Common myeloid progenitor, CD34-positive (primary cell): ENCODE measurements around the gene FAM180B.

Source experiments
- CTCF ChIA-PET: fragments of 350-600 bp; sonication (Branson Sonifier 250); formaldehyde crosslinking; loops from one replicate; lab custom pipeline; 2021; ENCODE audit warnings: antibody characterized with exemption; lab: Charles Lee
- POLR2A ChIA-PET: fragments of 350-600 bp; sonication (Branson Sonifier 250); formaldehyde crosslinking; loops from one replicate; lab custom pipeline; 2021; ENCODE audit warnings: antibody characterized with exemption; lab: Charles Lee
- DNase-seq, 3 donors: peaks; one replicate each; pipeline versions ENCODE4 v3.0.0 to v3.0.0-alpha.2; 2013
- H3K27ac ChIP-seq, 2 experiments: 1 replicate in 1 of 2; 2 replicates in 1 of 2; pipeline ENCODE4 v1.7.0; 2013; ENCODE audit warnings: inconsistent platforms in 2 of 2, low read length in 2 of 2, mild to moderate bottlenecking in 2 of 2, low read depth in 1 of 2, moderate library complexity in 1 of 2; ENCODE audit not compliant: severe bottlenecking in 2 of 2, insufficient read depth in 1 of 2, poor library complexity in 1 of 2
- H3K27me3 ChIP-seq, 5 experiments: replicated peaks in 2 of 5; 1 replicate in 3 of 5; 2 replicates in 2 of 5; pipeline versions ENCODE4 v1.6.1 to v1.7.0; 2013; ENCODE audit warnings: low read length in 4 of 5, mild to moderate bottlenecking in 2 of 5, moderate library complexity in 2 of 5, inconsistent platforms in 1 of 5; ENCODE audit not compliant: insufficient read depth in 5 of 5, control insufficient read depth in 4 of 5
- H3K36me3 ChIP-seq, 4 experiments: 1 replicate in 2 of 4; 2 replicates in 2 of 4; pipeline versions ENCODE4 v1.6.1 to v1.7.0; 2013; ENCODE audit warnings: low read length in 3 of 4, control low read depth in 1 of 4, mild to moderate bottlenecking in 1 of 4; ENCODE audit not compliant: control insufficient read depth in 4 of 4, insufficient read depth in 4 of 4
- H3K4me1 ChIP-seq, 4 experiments: 1 replicate in 3 of 4; 2 replicates in 1 of 4; pipeline versions ENCODE4 v1.6.1 to v1.7.1; 2013; ENCODE audit warnings: low read length in 3 of 4, mild to moderate bottlenecking in 3 of 4, control low read depth in 1 of 4, inconsistent platforms in 1 of 4, moderate library complexity in 1 of 4; ENCODE audit not compliant: control insufficient read depth in 4 of 4, insufficient read depth in 4 of 4; ENCODE audit errors: control extremely low read depth in 1 of 4
- H3K4me3 ChIP-seq, 7 experiments: 1 replicate in 4 of 7; 2 replicates in 3 of 7; pipeline versions ENCODE4 v1.5.1 to v1.7.0; 2013; ENCODE audit warnings: mild to moderate bottlenecking in 7 of 7, low read length in 6 of 7, moderate library complexity in 6 of 7, inconsistent platforms in 2 of 7, low read depth in 2 of 7, control low read depth in 1 of 7; ENCODE audit not compliant: insufficient read depth in 4 of 7, control insufficient read depth in 1 of 7; ENCODE audit errors: extremely low read depth in 1 of 7
- H3K9me3 ChIP-seq, 5 experiments: 1 replicate in 4 of 5; 2 replicates in 1 of 5; pipeline versions ENCODE4 v1.6.1 to v1.7.1; 2013; ENCODE audit warnings: low read length in 4 of 5, mild to moderate bottlenecking in 2 of 5, inconsistent platforms in 1 of 5, low read depth in 1 of 5, moderate library complexity in 1 of 5; ENCODE audit not compliant: control insufficient read depth in 4 of 5, insufficient read depth in 2 of 5; ENCODE audit errors: control extremely low read depth in 1 of 5
- WGBS: methylation state at CpG from one replicate; pipeline ENCODE4 v1.1.5; 2013; ENCODE audit not compliant: insufficient coverage; 5-methylcytosine and 5-hydroxymethylcytosine counted together

Gene FAM180B

DNA sequence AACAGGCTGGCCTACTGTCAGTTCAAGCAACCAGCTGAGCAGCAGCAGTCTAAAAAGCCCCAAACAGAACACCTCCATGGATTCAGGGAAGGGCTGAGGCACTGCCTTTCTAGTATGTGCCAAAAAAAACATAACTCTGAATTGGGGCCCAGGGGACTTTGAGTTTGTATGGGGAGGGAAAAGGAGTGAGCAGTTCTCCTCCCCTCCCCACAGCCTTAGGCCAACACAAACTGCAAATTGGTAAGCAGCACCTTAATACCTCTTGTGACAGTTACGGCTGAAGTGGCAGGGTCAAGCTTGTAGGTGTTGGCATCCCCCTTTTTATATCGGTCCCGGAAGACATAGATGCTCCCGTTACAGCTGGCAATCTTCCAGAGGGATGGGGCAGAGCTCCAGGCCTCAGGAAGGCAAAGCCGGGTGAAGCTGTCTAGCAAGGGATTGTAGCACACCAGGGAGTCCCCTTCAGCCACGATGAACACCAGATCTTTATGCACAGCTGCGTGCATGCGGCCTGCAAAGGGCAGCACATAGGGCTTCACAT lies 13.7 kb upstream of the FAM180B start:
- no peaks in the 10 kb centered on the region for H3K27me3 ChIP-seq
- 93% methylated on average over 8 of the region's 8 CpGs for WGBS
- no peaks in the 10 kb centered on the region for H3K9me3 ChIP-seq
- peaks cover 0 to 6% (median 1%) of the 10 kb centered on the region in 4 experiments for H3K4me1 ChIP-seq
- H3K27ac ChIP-seq: peak overlapping the region in 1 of 2 experiments; percentile 15
- no peak for DNase-seq
- CTCF ChIA-PET: interaction anchor here (1.5 to 1.6 kb wide), 2 partner anchors 27 to 63 kb away, joined by 3 read pairs; no protein-coding TSS in a partner anchor
- no peak overlapping the region for H3K4me3 ChIP-seq
- peaks cover 24 to 71% (median 47%) of the 10 kb centered on the region in 4 experiments for H3K36me3 ChIP-seq
- POLR2A ChIA-PET: no interaction called here

DNA sequence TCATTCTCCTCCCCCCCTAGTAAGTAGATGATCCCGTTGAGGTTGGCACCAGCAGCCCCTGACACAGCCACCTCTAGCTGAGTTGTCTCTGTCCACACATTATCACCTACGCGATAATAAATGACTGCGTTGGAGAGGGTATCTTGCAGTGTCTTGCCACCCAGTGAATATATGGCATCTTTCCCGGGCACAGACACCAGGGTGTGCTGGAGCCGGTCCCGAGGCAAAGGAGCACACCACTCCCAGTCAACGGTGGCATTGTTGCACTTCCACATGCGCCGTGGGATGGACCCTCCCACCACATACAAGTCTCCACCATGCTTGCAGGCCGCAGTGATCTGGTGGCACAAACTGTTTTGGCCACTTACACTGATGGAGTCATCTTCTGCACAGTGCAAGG lies 13.2 kb upstream of the FAM180B start:
- no peaks in the 10 kb centered on the region for H3K9me3 ChIP-seq
- peaks cover 0 to 11% (median 7%) of the 10 kb centered on the region in 4 experiments for H3K4me1 ChIP-seq
- no peak overlapping the region for H3K4me3 ChIP-seq
- ChIA-PET CTCF (interaction anchor here (0.7 to 1.6 kb wide), 3 partner anchors 19 to 28 kb away, joined by 3 read pairs; no protein-coding TSS in a partner anchor), POLR2A (no interaction called here)
- no peak overlapping the region for H3K27ac ChIP-seq
- DNase-seq: no peak
- no peaks in the 10 kb centered on the region for H3K27me3 ChIP-seq
- 97% methylated on average over 11 of the region's 11 CpGs for WGBS
- peaks cover 24 to 69% (median 47%) of the 10 kb centered on the region in 4 experiments for H3K36me3 ChIP-seq

DNA sequence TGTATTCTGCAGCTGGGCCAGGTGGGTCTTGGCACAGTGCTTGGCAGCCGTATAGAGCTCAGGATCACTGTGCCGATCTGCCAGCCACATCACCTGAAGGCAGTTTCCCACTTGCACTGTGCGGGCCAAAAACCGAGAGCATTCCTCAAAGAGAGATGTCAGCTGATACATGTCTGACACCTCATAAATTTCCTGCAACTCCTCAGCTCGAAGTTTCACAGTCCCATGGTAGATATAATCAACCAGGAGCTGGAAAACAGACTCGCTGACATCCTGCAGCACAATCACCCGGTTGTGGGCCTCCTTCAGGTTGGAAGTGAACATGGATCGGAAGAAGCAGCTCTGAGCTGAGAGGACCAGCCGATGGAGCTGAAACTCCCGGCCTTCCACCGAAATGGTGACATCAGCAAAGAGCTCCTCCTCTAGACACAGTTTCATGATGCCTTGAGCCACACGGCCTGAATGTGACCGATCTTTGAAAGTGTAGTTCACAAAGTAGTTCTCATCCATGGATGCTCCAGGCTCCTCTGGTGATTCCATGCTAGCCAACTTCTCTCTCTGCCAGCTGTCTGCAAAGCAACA lies 8.9 kb upstream of the FAM180B start:
- DNase-seq: no peak
- H3K27ac ChIP-seq: peak overlapping the region in 1 of 2 experiments; percentile 92
- peaks cover 5 to 57% (median 41%) of the 10 kb centered on the region in 4 experiments for H3K36me3 ChIP-seq
- ChIA-PET POLR2A (interaction anchor here (0.7 to 2.0 kb wide), 3 partner anchors 12 to 84 kb away, joined by 3 to 11 read pairs (median 3); partner anchors contain the start of gene PTPMT1), CTCF (interaction anchor here (0.7 to 1.7 kb wide), 4 partner anchors 10 to 52 kb away, joined by 3 to 10 read pairs (median 3); partner anchors contain the start of gene CELF1)
- no peaks in the 10 kb centered on the region for H3K27me3 ChIP-seq
- 89% methylated on average over 12 of the region's 13 CpGs for WGBS
- peak overlapping the region in 4 of 7 experiments; percentile 90 to 99 (median 98) for H3K4me3 ChIP-seq
- no peaks in the 10 kb centered on the region for H3K9me3 ChIP-seq
- H3K4me1 ChIP-seq: peaks cover 6 to 28% (median 21%) of the 10 kb centered on the region in 4 experiments

DNA sequence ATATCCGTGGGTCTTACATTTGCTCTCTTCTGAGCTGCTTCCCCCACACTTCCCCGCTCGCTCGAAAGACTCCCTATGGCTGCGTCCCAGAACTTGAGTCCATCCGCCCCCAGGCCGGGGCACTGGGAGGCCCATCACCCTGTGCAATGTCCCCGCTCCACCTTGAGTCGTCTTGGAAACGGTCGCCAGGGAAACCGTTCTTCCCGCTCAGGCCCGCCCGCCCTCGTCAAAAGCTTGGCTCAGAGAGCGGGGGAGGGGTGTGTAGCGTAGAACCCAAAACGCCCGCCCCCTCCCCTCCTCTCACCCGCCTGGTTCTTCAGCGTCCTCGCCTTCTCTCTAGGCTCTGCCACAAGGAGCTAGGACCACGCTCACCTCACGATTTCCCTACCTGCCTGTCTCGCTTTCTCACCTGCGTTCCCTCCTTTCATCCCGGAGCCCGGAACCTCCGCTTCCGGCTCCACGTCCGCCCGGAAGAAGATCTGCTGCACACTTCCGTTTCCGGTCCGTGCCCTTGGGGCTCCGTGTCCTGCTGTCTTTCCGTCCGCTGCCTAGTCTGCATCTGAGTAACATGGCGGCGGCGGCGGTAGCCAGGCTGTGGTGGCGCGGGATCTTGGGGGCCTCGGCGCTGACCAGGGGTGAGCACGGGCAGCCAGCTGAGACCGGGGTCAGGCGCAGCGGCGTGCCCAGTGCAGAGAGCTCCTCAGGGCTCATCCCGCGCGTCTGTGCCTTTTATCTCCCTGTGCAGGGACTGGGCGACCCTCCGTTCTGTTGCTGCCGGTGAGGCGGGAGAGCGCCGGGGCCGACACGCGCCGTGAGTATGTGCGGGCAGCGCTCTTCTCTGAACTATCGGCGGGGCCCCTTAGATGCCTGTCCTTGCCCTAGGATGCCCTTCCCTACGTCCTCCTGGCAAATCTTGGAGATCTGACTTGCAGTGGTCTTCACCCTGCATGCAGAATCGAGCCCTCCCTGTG lies 7.7 kb upstream of the FAM180B start, which contains the start of the genes KBTBD4 and NDUFS3:
KBTBD4 (minus strand) TSS at position 447 of the 971 bp plus-strand sequence; CDS start at position 428, 19 bp downstream.
NDUFS3 (plus strand) TSS at position 551 of the 971 bp plus-strand sequence; CDS start at position 569, 18 bp downstream.
- CTCF ChIA-PET: interaction anchor here (0.6 to 1.9 kb wide), 6 partner anchors 9 to 1175 kb away, joined by 3 to 12 read pairs (median 6); no protein-coding TSS in a partner anchor
- DNase-seq: peak; percentile 90 to 95 (median 94)
- peak within 1 kb of the TSS; percentile 72 to 92 for H3K27ac ChIP-seq
- peak within 1 kb of the TSS; percentile 85 to 99 (median 96) for H3K4me3 ChIP-seq
- H3K9me3 ChIP-seq: no peaks in the 10 kb centered on the region
- H3K27me3 ChIP-seq: no peaks in the 10 kb centered on the region
- WGBS: 0% methylated on average over 64 of the region's 72 CpGs
- peaks cover under 1 to 57% (median 39%) of the 10 kb centered on the region in 4 experiments for H3K36me3 ChIP-seq
- POLR2A ChIA-PET: interaction anchor here (0.6 to 2.0 kb wide), 5 partner anchors 7 to 85 kb away, joined by 3 to 11 read pairs (median 3); partner anchors contain the start of genes FAM180B and PTPMT1
- peaks cover 6 to 28% (median 21%) of the 10 kb centered on the region in 4 experiments for H3K4me1 ChIP-seq

DNA sequence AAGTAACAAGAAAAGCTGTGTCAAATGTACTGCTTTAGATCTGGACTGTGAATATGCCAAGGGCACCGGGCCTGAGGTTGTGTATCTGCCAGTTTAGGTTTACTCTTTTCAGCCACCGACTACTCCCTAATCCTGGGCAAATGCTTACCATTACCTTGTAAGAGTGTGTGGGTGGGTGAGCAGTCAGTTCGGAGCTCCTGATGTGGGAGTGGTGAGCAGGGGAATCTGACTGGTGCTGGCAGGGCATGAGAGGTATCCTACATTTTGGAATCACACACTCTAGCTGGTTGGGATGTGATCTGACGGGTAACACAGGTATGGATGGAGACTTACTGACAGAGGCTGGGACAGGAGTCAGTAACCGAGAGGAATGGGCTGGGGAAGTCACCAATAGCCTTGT lies 2.6 kb upstream of the FAM180B start:
- Histone ChIP-seq H3K27me3 (no peaks in the 10 kb centered on the region), H3K27ac (no peak overlapping the region), H3K4me3 (no peak overlapping the region), H3K4me1 (peaks cover 6 to 42% (median 35%) of the 10 kb centered on the region in 4 experiments), H3K36me3 (peaks cover 3 to 75% (median 38%) of the 10 kb centered on the region in 4 experiments), H3K9me3 (no peaks in the 10 kb centered on the region)
- no peak for DNase-seq
- CTCF ChIA-PET: interaction anchor here (1.2 kb wide), 1 partner anchor 33 kb away, joined by 3 read pairs; no protein-coding TSS in a partner anchor
- 89% methylated on average over 4 of the region's 5 CpGs for WGBS
- POLR2A ChIA-PET: no interaction called here

DNA sequence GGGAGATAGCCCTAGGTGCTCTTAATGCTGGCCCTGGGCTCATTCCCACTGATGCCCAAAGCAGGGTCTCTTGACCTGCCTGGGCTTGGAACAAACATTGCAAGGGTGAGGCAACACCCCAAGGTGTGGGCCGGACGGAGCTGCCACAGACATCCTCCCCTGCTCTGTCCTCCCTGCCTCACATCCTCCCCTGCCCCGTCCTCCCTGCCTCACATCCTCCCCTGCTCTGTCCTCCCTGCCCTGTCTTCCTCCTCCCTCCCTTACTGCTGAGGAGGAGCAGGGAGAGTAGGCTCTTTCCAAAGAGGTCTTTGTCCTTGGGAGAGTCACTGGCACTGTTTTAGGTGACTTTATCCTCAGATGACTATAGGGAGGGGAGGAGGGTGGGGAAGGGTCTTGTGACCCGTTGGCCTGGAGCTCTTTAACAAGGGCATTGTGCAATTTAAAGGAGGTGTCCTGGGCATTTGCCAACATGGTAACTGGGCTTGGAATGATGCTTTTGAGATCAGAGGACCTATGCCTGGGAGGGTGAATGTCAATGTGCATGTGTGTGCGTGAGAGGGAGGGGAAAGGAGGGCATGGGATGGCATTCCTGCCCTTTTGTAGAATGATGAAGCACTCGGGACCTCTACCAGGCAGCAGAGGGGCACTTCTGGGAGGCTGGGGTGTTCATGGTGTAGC lies 700 bp downstream of the FAM180B start:
- Histone ChIP-seq H3K36me3 (peaks cover 3 to 67% (median 32%) of the 10 kb centered on the region in 4 experiments), H3K4me1 (peaks cover 0 to 55% (median 53%) of the 10 kb centered on the region in 4 experiments), H3K9me3 (no peaks in the 10 kb centered on the region), H3K27me3 (no peaks in the 10 kb centered on the region), H3K4me3 (peak overlapping the region in 2 of 7 experiments; percentile 53 to 61), H3K27ac (peak overlapping the region in 1 of 2 experiments; percentile 45)
- CTCF ChIA-PET: interaction anchor here (1.0 to 2.4 kb wide), 6 partner anchors 9 to 32 kb away, joined by 3 to 10 read pairs (median 6); no protein-coding TSS in a partner anchor
- DNase-seq: no peak
- WGBS: 83% methylated on average over 6 of the region's 6 CpGs
- POLR2A ChIA-PET: no interaction called here
